ENCODE measurements around the gene PTGER1. TPM values are rescaled to one million over a fixed set of nuclear protein-coding genes. Genes with fewer than 3 reads are reported as not detected.

PTGER1 gene
- total and polyA plus RNA-seq, 8 donors: 0.76 to 12.9 (median 5.5) TPM

DNA sequence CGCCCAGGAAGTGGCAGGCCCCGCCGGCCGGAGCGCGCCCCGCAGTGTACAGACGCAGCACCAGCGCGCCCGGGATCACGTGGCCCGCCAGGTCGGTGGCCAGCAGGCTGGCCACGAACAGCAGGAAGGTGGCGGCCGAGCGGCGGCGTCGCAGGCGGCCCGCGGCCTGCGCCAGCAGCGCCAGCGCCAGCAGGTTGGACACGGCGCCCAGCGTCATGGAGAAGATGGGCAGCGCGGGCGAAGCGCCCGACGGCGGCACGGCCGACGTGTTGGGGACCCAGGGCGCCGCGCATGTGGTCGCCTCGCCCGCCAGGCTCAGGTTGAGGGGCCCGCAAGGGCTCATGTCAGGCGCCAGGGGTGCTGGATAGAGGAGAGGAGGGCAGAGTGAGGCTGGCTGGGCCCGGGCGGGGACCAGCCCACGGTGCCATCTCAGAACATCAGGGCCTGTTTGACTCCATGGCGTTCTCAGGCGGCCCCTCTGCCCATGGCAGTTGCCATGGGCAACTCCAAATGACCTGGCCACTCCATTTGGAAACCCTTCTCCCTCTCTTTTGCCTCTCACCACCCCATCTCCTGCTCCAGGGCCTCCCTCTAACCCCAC, 1.1 kb downstream of the PTGER1 start:
- TF ChIP-seq, protein P1, sequence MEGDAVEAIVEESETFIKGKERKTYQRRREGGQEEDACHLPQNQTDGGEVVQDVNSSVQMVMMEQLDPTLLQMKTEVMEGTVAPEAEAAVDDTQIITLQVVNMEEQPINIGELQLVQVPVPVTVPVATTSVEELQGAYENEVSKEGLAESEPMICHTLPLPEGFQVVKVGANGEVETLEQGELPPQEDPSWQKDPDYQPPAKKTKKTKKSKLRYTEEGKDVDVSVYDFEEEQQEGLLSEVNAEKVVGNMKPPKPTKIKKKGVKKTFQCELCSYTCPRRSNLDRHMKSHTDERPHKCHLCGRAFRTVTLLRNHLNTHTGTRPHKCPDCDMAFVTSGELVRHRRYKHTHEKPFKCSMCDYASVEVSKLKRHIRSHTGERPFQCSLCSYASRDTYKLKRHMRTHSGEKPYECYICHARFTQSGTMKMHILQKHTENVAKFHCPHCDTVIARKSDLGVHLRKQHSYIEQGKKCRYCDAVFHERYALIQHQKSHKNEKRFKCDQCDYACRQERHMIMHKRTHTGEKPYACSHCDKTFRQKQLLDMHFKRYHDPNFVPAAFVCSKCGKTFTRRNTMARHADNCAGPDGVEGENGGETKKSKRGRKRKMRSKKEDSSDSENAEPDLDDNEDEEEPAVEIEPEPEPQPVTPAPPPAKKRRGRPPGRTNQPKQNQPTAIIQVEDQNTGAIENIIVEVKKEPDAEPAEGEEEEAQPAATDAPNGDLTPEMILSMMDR (IDR thresholded peaks at IDR 0.05): no peak
- peaks cover 0 to 45% of the 10 kb centered on the region in 2 donors for H3K36me3 ChIP-seq
- H3K4me3 ChIP-seq: no peak overlapping the region
- DNase-seq: peak in 1 of 4 donors; percentile 87
- ATAC-seq: peak; percentile 12
- H3K4me1 ChIP-seq: peaks cover 30 to 47% of the 10 kb centered on the region in 2 donors
- H3K27me3 ChIP-seq: peaks cover 3 to 39% of the 10 kb centered on the region in 2 donors
- H3K9me3 ChIP-seq: no peaks in the 10 kb centered on the region
- intact Hi-C loops (cut with DNase I): no loop called here
- H3K27ac ChIP-seq: no peak overlapping the region

DNA sequence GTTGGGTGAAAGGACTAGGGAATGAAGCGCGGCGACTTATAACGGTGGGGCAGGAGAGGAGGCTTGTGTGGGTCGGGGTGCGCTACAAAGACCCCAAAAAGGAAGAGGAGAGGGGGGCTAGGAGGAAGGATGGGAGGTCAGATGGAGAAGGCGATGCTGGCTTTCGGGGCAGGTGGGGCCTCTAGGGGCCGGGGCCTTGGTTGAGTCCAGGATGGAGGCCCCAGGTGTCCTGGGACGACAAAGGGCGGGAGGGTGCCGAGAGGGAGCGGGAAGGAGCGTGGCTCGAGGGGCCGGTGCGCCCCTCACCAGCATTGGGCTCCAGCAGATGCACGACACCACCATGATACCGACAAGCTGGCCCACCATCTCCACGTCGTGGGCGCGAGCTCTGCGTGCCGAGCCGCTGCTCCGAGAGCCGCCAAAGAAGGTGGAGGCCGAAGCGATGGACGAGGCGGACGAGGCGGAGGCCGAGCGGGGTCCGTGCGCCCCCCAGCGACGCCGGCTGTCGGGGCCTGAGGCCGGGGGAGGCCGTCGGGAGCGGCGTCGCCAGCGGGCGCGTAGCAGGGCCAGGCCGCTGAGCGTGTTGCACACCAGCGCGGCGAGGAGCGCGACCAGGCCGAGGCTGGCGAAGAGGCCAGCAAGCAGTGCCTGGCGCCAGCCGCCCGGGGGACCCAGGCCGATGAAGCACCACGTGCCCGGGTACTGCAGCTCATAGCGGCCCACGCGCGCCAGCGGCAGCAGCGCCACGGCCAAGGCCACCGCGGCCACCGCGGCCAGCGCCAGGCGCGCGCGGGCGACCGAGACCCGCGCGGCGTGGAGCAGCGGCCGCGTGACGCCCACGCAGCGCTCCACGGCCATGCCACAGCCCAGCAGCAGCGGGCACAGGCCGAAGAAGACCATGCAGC, 1.8 kb downstream of the PTGER1 start:
- no peak overlapping the region for H3K27ac ChIP-seq
- H3K4me1 ChIP-seq: peaks cover 30 to 47% of the 10 kb centered on the region in 2 donors
- no peaks in the 10 kb centered on the region for H3K9me3 ChIP-seq
- peaks cover 0 to 45% of the 10 kb centered on the region in 2 donors for H3K36me3 ChIP-seq
- intact Hi-C loops (cut with DNase I): no loop called here
- H3K4me3 ChIP-seq: no peak overlapping the region
- no peak for ATAC-seq
- H3K27me3 ChIP-seq: peaks cover 3 to 39% of the 10 kb centered on the region in 2 donors
- TF ChIP-seq, protein P1 (IDR thresholded peaks at IDR 0.05): no peak
- peak in 1 of 4 donors; percentile 81 for DNase-seq

GRCh38 chr19:14472202-14472938, 2.8 kb downstream of the PTGER1 start:
- Histone ChIP-seq H3K27me3 (peaks cover 3 to 39% of the 10 kb centered on the region in 2 donors), H3K9me3 (no peaks in the 10 kb centered on the region), H3K4me3 (no peak overlapping the region), H3K4me1 (peaks cover 22 to 47% of the 10 kb centered on the region in 2 donors), H3K27ac (no peak overlapping the region), H3K36me3 (peaks cover 0 to 45% of the 10 kb centered on the region in 2 donors)
- ATAC-seq (peak; percentile 64), DNase-seq (peak in 1 of 4 donors; percentile 95)
- intact Hi-C loops (cut with DNase I): no loop called here
- TF ChIP-seq, protein P1 (IDR thresholded peaks at IDR 0.05): peak; percentile 96 to 98

DNA sequence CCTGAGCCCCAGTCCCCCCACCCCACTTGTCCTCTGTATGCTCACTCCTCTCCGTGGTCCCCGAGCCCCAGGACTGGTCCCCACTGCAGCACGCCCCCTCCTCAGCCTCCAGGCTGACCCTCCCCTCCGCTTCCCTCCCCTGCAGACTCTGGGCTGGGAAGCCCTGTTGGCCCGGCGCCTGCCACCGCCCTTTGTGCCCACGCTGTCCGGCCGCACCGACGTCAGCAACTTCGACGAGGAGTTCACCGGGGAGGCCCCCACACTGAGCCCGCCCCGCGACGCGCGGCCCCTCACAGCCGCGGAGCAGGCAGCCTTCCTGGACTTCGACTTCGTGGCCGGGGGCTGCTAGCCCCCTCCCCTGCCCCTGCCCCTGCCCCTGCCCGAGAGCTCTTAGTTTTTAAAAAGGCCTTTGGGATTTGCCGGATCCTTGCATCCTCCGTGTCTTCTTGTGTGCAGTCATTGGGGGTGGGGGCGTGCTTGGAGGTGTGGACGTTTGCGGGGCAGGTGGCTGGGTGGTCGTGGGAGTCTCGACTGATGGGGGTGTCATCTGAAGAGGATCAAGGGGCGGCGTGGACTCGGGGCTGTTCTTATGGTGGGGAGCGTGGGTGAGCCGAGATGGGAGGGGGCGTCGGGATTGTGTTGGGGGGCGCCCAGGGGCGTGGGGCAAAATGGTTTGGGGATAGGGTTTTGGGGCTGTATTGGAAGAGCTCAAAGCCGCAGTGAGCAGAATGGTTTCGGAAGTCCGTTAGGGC, 3.5 kb downstream of the PTGER1 start:
- Histone ChIP-seq H3K27me3 (peaks cover 3 to 39% of the 10 kb centered on the region in 2 donors), H3K4me1 (peaks cover 21 to 44% of the 10 kb centered on the region in 2 donors), H3K4me3 (no peak overlapping the region), H3K9me3 (no peaks in the 10 kb centered on the region), H3K27ac (no peak overlapping the region), H3K36me3 (peaks cover 0 to 51% of the 10 kb centered on the region in 2 donors)
- ATAC-seq (no peak), DNase-seq (peak in 1 of 4 donors; percentile 74)
- TF ChIP-seq, protein P1 (IDR thresholded peaks at IDR 0.05): no peak
- intact Hi-C loops (cut with DNase I): no loop called here

Measured in left lung (tissue), 10 donors.